HepG2 (cell line): ENCODE results near the gene FANCE. TPM values are rescaled to one million over a fixed set of nuclear protein-coding genes. Genes with fewer than 3 reads are reported as not detected.

Experiments used
- ATF7-NPFF ChIP-seq: sonication (generic); formaldehyde crosslinking; IDR thresholded peaks from 2 replicates; pipeline ENCODE4 v1.8.1; 2023; ENCODE audit warnings: mild to moderate bottlenecking, low read depth, missing genetic modification reagents, moderate library complexity
- KDM5A ChIP-seq: fragments of 200-600 bp; sonication (generic); IDR thresholded peaks from 2 replicates; pipeline ENCODE4 v1.7.0; 2018; ENCODE audit warnings: antibody characterized with exemption, mild to moderate bottlenecking, low read length, borderline replicate concordance
- NFE2 ChIP-seq: sonication (generic); formaldehyde crosslinking; IDR thresholded peaks from 2 replicates; pipeline ENCODE4 v1.4.0; 2020; ENCODE audit warnings: missing genetic modification reagents
- ONECUT2 ChIP-seq: sonication (generic); formaldehyde crosslinking; IDR thresholded peaks from 2 replicates; pipeline ENCODE4 v1.4.0; 2020; ENCODE audit warnings: missing genetic modification reagents
- PRDM4 ChIP-seq: sonication (generic); formaldehyde crosslinking; IDR thresholded peaks from 2 replicates; pipeline ENCODE4 v1.9.0; 2021; ENCODE audit warnings: missing genetic modification reagents, borderline replicate concordance
- SRSF1 ChIP-seq: fragments of 200-400 bp; formaldehyde crosslinking; optimal IDR thresholded peaks from 2 replicates; pipeline ENCODE3; 2017; ENCODE audit warnings: mild to moderate bottlenecking, low read depth, low read length, moderate library complexity
- ZNF552 ChIP-seq: sonication (generic); formaldehyde crosslinking; IDR thresholded peaks from 2 replicates; pipeline ENCODE4 v1.9.0; 2022; ENCODE audit warnings: missing genetic modification reagents, mild to moderate bottlenecking, borderline replicate concordance
- ZNF569 ChIP-seq: sonication (generic); formaldehyde crosslinking; IDR thresholded peaks from 2 replicates; pipeline ENCODE4 v1.5.0; 2020; ENCODE audit warnings: mild to moderate bottlenecking, missing genetic modification reagents, moderate library complexity, borderline replicate concordance
- polyA plus RNA-seq, 8 experiments: library from polyadenylated mRNA; depleted of rRNA in 3 of 8; stranded (reverse) in 7 of 8; unstranded in 1 of 8; fragments of >200 nt; fragmentation: Illumina TruSeq in 4 of 8; extraction: Trizol in 4 of 8; gene quantifications; 2 replicates each; pipeline versions ENCODE4 v1.2.1 to v1.2.3, GENCODE V29; 2011 to 2016; ENCODE audit warnings: low read depth in 4 of 8, missing spikeins in 1 of 8, mixed read lengths in 1 of 8; ENCODE audit not compliant: insufficient read depth in 1 of 8
- total RNA-seq, 5 experiments: library from RNA; depleted of rRNA; stranded (reverse); fragments of >200 nt; fragmentation: Illumina TruSeq; extraction: Trizol; gene quantifications; 2 replicates each; pipeline ENCODE4 v1.2.3, GENCODE V29; 2016; ENCODE audit warnings: low read depth in 1 of 5
- TF ChIP-seq, protein P1 (sequence below): sonication (generic); formaldehyde crosslinking; IDR thresholded peaks from 2 replicates; pipeline ENCODE4 v1.4.0; 2020; ENCODE audit warnings: missing genetic modification reagents
- TF ChIP-seq, protein P2 (sequence below), 2 experiments: fragments of 450-650 bp in 1 of 2; sonication (generic) in 1 of 2; formaldehyde crosslinking in 1 of 2; IDR thresholded peaks; 2 replicates each; pipeline versions ENCODE4 v1.6.1 to v1.8.0; 2016 to 2022; ENCODE audit warnings: antibody characterized with exemption in 1 of 2, mild to moderate bottlenecking in 1 of 2, missing genetic modification reagents in 1 of 2
- TF ChIP-seq, protein P3 (sequence below): sonication (generic); formaldehyde crosslinking; IDR thresholded peaks from 2 replicates; pipeline ENCODE4 v1.5.1; 2020; ENCODE audit warnings: mild to moderate bottlenecking, moderate library complexity, missing genetic modification reagents

The FANCE gene
- total and polyA plus RNA-seq, 2 of the 13 experiments (the other 11 are each of a cell fraction or from before 2014, with no cell fraction given), result 7.1 to 11.2 TPM

DNA sequence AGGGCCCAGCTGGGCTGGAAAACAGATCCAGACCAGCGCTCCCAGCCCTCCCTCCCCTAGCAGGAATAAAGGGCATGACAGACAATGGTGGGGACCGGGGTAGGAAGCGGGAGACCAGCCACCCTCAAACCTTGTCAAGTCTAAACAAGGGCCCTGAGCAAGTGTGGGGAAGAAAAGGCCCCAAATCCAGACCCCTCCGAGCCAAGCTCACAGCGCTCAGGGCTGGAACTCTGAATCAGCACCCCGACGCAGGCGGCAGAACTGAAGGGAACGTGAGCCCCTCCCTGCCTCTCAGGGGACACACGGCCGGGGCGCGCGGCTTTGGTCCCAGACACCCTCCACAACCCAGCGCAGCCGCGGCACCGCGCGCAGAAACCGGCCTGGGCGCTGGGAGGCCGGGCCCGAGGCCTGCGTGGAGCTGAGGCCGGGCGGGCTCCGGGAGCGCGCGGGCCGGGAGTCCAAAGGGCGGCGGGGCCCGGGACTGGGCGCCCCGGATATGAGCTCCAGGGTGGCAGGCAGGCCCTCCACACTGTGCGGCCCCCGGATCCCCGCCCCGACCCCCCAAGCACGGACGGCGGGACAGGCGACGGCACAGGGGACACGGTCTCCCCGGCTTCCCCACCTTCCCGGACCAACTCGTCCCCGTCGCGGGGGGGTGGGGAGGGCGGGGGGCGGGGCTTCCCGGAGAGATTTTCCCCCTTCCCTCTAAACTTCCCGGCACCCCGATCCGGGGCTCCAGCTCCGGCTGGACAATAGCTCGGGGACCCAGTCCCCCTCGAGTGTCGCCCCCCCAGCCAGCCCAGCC lies 44.1 kb downstream of the FANCE start (continued):
- TF ChIP-seq, protein P1, sequence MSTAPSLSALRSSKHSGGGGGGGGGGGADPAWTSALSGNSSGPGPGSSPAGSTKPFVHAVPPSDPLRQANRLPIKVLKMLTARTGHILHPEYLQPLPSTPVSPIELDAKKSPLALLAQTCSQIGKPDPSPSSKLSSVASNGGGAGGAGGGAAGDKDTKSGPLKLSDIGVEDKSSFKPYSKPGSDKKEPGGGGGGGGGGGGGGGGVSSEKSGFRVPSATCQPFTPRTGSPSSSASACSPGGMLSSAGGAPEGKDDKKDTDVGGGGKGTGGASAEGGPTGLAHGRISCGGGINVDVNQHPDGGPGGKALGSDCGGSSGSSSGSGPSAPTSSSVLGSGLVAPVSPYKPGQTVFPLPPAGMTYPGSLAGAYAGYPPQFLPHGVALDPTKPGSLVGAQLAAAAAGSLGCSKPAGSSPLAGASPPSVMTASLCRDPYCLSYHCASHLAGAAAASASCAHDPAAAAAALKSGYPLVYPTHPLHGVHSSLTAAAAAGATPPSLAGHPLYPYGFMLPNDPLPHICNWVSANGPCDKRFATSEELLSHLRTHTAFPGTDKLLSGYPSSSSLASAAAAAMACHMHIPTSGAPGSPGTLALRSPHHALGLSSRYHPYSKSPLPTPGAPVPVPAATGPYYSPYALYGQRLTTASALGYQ, result 0 out of 2 replicates have a peak, but pooled peaks have one; percentile 42
- TF ChIP-seq SRSF1 (peak; percentile 28), ATF7-NPFF (peak; percentile 19), KDM5A (no peak; the same call in 1 of the 2 replicates), ONECUT2 (CRISPR knock-in tag) (no peak), ZNF569 (no peak), ZNF552 (CRISPR knock-in tag) (no peak), NFE2 (CRISPR knock-in tag) (no peak), PRDM4 (CRISPR knock-in tag) (0 out of 2 replicates have a peak, but pooled peaks have one; percentile 18)
- TF ChIP-seq, protein P2, sequence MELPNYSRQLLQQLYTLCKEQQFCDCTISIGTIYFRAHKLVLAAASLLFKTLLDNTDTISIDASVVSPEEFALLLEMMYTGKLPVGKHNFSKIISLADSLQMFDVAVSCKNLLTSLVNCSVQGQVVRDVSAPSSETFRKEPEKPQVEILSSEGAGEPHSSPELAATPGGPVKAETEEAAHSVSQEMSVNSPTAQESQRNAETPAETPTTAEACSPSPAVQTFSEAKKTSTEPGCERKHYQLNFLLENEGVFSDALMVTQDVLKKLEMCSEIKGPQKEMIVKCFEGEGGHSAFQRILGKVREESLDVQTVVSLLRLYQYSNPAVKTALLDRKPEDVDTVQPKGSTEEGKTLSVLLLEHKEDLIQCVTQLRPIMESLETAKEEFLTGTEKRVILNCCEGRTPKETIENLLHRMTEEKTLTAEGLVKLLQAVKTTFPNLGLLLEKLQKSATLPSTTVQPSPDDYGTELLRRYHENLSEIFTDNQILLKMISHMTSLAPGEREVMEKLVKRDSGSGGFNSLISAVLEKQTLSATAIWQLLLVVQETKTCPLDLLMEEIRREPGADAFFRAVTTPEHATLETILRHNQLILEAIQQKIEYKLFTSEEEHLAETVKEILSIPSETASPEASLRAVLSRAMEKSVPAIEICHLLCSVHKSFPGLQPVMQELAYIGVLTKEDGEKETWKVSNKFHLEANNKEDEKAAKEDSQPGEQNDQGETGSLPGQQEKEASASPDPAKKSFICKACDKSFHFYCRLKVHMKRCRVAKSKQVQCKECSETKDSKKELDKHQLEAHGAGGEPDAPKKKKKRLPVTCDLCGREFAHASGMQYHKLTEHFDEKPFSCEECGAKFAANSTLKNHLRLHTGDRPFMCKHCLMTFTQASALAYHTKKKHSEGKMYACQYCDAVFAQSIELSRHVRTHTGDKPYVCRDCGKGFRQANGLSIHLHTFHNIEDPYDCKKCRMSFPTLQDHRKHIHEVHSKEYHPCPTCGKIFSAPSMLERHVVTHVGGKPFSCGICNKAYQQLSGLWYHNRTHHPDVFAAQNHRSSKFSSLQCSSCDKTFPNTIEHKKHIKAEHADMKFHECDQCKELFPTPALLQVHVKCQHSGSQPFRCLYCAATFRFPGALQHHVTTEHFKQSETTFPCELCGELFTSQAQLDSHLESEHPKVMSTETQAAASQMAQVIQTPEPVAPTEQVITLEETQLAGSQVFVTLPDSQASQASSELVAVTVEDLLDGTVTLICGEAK (IDR thresholded peaks at IDR 0.05), result no peak
- TF ChIP-seq, protein P2 (CRISPR knock-in tag; IDR thresholded peaks at IDR 0.05), result no peak
- TF ChIP-seq, protein P3, sequence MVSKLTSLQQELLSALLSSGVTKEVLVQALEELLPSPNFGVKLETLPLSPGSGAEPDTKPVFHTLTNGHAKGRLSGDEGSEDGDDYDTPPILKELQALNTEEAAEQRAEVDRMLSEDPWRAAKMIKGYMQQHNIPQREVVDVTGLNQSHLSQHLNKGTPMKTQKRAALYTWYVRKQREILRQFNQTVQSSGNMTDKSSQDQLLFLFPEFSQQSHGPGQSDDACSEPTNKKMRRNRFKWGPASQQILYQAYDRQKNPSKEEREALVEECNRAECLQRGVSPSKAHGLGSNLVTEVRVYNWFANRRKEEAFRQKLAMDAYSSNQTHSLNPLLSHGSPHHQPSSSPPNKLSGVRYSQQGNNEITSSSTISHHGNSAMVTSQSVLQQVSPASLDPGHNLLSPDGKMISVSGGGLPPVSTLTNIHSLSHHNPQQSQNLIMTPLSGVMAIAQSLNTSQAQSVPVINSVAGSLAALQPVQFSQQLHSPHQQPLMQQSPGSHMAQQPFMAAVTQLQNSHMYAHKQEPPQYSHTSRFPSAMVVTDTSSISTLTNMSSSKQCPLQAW, result no peak
